Neuron (in vitro differentiated cells): ENCODE measurements around the gene CAPN5.
A peak's percentile ranks its signal among the peaks of the same experiment; 100 is the strongest.
"Not testable (repeated sequence)": the region's sequence is repeated elsewhere in the genome, so short reads cannot be mapped to it uniquely, and the experiment has no call there.

ENCODE experiments used
- H2AFZ ChIP-seq: one replicate; pipeline ENCODE4 v1.6.1; 2013; ENCODE audit warnings: low read depth, mild to moderate bottlenecking, inconsistent platforms, low read length, moderate library complexity
- H3K27me3 ChIP-seq: one replicate; pipeline ENCODE4 v1.6.1; 2013; ENCODE audit warnings: low read length; ENCODE audit not compliant: insufficient read depth
- H3K36me3 ChIP-seq: one replicate; pipeline ENCODE4 v1.6.1; 2013; ENCODE audit warnings: low read length; ENCODE audit not compliant: insufficient read depth
- H3K4me1 ChIP-seq: one replicate; pipeline ENCODE4 v1.6.1; 2013; ENCODE audit warnings: low read length; ENCODE audit not compliant: insufficient read depth
- H3K4me3 ChIP-seq: 2 replicates; pipeline ENCODE4 v1.5.1; 2013; ENCODE audit warnings: mild to moderate bottlenecking, low read length, moderate library complexity
- H3K9me3 ChIP-seq: one replicate; pipeline ENCODE4 v1.6.1; 2013; ENCODE audit warnings: low read length

Gene CAPN5

DNA sequence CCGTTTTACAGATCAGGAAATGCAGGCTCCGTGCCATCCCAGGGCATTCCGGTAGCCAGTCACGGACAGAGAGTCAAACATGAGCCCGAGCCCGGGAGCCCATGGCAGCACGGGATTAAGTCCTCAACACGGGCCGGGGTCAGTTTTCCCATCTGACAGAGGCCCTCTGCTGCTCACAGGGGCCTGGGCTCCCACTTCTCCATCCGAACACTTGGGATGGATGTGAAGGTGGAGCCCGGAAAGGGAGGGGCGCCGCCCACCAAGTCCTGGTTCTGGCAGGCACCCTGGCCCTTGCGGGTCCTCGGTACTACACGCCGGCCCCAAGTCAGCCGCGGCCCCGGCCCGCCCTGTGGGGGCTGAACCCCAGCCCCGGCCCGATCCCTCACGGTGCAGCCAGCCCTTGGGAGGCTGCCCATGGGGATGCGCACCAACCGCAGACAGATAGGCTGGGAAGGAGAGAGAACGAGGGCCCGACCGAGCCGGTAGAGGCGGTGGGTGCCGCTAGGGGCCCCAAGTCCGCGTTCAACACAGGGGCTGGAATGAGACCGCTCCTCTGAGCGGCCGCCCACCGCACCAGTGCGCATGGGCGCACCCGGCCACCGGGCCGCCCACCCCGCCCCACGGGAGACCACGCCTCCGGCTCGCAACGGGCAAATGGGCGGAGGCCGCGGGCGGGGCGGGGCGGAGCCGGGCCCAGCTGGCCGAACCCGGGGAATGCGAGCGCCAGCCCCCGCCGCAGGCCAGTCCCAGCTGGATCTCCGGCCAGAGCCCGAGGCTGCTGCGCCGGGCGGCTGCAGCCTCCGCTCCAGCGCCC is at the start of gene CAPN5:
Gene CAPN5, plus strand, starts transcription at position 743 of the 814 bp plus-strand sequence. CDS start 17,916 bp downstream, outside the sequence.
- no peaks in the 10 kb centered on the region for H3K36me3 ChIP-seq
- peak within 1 kb of the TSS; percentile 89 for H2AFZ ChIP-seq
- H3K4me3 ChIP-seq, result peak within 1 kb of the TSS; percentile 83
- no peaks in the 10 kb centered on the region for H3K9me3 ChIP-seq
- peaks cover 36% of the 10 kb centered on the region for H3K4me1 ChIP-seq
- no peaks in the 10 kb centered on the region for H3K27me3 ChIP-seq

DNA sequence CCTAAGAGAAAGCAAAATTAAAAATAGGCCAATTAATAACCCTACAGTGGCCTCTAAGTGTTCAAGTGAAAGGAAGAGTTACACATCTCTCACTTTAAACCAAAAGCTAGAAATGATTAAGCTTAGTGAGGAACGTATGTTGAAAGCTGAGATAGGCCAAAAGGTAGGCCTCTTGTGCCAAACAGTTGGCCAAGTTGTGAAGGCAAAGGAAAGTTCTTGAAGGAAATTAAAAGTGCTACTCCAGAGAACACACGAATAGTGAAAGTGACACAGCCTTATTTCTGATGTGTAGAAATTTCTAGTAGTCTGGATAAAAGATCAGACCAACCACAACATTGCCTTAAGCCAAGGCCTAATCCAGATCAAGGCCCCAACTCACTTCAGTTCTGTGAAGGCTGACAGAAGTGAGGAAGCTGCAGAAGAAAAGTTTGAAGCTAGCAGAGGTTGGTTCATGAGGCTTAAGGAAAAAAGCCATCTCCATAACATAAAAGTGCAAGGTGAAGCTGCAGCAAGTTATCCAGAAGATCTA is 48.3 kb upstream of the CAPN5 start:
- not testable (repeated sequence) for H3K4me3 ChIP-seq, H3K9me3 ChIP-seq, H2AFZ ChIP-seq, H3K4me1 ChIP-seq, H3K27me3 ChIP-seq
- peaks cover 59% of the 10 kb centered on the region for H3K36me3 ChIP-seq

DNA sequence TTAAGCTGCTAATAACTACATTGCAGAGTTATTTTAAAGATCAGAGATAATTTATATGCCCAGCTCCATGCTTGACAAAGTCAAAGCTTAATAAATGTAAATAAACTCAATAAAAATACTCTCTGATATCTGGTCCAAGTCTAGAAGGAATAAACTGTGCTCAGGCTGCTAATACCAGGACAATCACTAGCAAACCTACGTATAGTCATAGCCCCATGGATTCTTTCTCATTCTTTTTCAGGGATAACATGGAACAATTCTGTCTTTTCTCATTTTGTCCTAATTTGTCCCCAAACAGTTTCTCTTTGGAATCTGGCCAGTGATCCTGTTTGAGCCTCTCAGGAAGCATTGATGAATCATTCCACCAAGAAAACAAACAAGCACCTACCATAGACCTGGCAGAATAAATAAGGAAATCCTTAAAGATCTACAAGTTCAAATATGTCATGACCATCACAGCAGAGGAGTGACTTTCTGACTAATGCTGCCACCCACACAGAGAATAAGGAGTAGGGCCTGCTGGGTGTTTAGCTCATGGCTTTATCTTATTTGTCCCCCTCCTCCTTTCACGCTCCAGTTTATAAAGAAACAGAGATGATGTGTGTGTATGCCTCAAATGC is 46.7 kb upstream of the CAPN5 start:
- H3K36me3 ChIP-seq, result peaks cover 52% of the 10 kb centered on the region
- H3K27me3 ChIP-seq, result no peaks in the 10 kb centered on the region
- no peak overlapping the region for H3K4me3 ChIP-seq
- H2AFZ ChIP-seq, result no peak overlapping the region
- no peaks in the 10 kb centered on the region for H3K4me1 ChIP-seq
- no peaks in the 10 kb centered on the region for H3K9me3 ChIP-seq

DNA sequence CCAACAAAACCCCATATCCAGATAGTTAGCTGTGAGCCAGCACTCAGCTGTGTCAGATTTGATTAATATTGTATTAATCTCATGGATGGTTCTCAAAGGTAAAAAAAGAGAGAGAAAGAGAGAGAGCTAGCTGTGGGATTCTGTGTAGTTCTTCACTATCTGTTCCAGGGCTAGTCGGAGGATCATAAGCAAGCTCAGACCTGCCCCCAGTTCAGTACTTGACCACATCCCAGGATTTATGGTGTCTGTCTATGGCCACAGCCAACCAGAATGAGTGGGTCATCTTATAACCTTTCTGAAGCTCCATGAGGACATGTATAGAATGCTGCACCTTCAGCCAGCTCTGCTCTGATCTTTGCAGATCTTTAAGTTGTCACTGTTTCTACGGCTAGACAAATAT is 46.0 kb upstream of the CAPN5 start:
- no peaks in the 10 kb centered on the region for H3K4me1 ChIP-seq
- H3K9me3 ChIP-seq, result no peaks in the 10 kb centered on the region
- H3K4me3 ChIP-seq, result no peak overlapping the region
- no peak overlapping the region for H2AFZ ChIP-seq
- no peaks in the 10 kb centered on the region for H3K27me3 ChIP-seq
- peaks cover 48% of the 10 kb centered on the region for H3K36me3 ChIP-seq

DNA sequence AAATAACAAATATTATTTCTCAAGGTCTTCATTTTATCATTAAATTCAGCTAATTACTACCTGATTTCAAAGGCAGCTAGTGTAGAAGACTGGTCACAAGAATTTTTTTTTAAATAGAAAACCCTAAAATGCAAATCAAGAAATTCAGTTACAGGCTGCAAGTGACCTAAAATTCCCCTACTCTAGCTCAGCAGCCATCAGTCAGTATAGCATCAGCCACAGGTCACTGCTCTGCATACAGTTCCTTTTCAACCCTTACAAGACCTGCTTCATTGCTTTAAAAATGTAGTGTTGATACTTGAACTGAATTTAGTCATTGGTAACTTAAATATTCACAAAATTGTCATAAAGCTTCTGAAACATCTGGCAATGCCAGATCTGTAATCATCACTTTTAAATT is 42.0 kb upstream of the CAPN5 start:
- Histone ChIP-seq H2AFZ (no peak overlapping the region), H3K9me3 (no peaks in the 10 kb centered on the region), H3K4me3 (no peak overlapping the region), H3K4me1 (no peaks in the 10 kb centered on the region), H3K27me3 (no peaks in the 10 kb centered on the region), H3K36me3 (peaks cover 22% of the 10 kb centered on the region)

DNA sequence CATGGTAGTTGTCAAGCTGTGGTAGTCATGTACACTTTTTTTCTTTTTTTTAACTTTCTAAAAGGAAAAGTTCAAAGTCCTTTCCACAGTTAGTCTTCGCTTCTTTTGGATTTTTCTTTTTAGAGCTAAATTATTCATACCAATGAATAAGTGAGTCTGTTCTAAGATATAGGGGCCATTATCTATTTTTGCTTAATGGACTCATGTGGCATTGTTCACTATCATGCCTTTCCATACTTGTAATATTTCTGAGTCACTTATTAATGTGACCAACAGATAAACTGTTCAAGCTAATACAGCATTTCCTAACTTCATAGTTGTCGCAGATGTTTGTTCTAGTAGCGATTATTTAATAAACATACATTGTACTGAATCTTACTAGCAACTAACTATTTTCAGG is 40.5 kb upstream of the CAPN5 start:
- Histone ChIP-seq H2AFZ (no peak overlapping the region), H3K4me3 (no peak overlapping the region), H3K9me3 (no peaks in the 10 kb centered on the region), H3K4me1 (no peaks in the 10 kb centered on the region), H3K27me3 (no peaks in the 10 kb centered on the region), H3K36me3 (peaks cover 11% of the 10 kb centered on the region)

DNA sequence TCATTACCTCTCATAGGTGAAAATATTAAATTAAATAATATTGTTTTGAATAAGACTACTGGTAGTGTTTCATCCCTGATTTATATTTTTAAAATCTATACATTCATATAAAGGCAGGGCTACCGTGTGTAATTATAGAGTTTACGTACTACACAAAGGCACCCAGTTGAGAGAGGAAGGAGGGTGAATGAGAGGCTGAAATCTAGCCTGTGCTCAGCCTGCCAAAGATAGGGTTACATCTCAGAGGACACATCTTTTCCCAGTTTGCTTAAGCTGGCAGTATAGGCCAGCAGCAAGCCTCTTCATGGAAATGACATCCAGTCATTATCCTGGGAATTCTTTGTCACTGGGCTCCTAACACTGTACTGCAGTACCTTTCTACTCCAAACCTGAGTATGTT is 40.0 kb upstream of the CAPN5 start:
- Histone ChIP-seq H3K9me3 (no peaks in the 10 kb centered on the region), H2AFZ (no peak overlapping the region), H3K27me3 (no peaks in the 10 kb centered on the region), H3K4me3 (no peak overlapping the region), H3K4me1 (no peaks in the 10 kb centered on the region), H3K36me3 (peaks cover 7% of the 10 kb centered on the region)

DNA sequence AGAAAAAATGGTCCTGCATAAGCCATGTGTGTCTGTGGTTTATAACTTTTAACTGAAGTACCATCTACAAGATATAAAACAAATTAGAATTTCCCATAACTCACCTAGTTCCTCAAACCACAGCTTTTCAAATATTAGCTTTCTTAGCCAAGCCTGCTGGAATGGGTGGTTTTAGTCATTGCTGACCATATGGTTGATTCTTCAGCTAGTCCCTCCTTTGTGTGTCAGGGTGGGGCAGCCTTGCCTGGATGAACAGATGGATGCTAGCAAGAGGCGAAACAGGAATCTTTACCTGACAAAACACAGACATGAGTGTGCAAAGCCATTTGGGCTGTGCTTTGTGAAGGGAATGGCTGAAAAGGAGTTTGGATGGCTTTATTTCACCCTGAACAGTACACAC is 39.5 kb upstream of the CAPN5 start:
- Histone ChIP-seq H3K36me3 (peaks cover 4% of the 10 kb centered on the region), H2AFZ (no peak overlapping the region), H3K9me3 (no peaks in the 10 kb centered on the region), H3K4me3 (no peak overlapping the region), H3K4me1 (no peaks in the 10 kb centered on the region), H3K27me3 (no peaks in the 10 kb centered on the region)

DNA sequence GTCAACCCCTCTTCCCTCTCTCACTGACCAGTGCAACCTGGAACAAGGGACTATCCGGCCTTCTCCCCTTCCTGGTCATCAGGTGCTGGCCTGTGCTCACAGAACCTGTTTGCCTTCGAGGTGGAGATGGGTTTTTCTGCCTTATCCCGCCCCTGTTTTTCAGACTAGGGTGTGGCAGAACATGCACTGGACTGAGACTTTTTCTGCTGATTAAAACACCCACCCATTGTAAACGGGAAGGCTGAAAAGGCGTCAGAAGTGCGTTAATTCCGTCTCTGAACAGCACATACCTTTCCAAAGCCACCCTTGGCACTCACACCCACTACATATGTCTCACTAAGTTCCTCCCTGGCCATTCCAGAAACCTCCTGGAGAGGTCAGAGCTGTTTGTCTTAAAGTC is 36.9 kb upstream of the CAPN5 start:
- Histone ChIP-seq H3K27me3 (no peaks in the 10 kb centered on the region), H3K36me3 (no peaks in the 10 kb centered on the region), H2AFZ (no peak overlapping the region), H3K4me3 (no peak overlapping the region), H3K9me3 (no peaks in the 10 kb centered on the region), H3K4me1 (no peaks in the 10 kb centered on the region)

DNA sequence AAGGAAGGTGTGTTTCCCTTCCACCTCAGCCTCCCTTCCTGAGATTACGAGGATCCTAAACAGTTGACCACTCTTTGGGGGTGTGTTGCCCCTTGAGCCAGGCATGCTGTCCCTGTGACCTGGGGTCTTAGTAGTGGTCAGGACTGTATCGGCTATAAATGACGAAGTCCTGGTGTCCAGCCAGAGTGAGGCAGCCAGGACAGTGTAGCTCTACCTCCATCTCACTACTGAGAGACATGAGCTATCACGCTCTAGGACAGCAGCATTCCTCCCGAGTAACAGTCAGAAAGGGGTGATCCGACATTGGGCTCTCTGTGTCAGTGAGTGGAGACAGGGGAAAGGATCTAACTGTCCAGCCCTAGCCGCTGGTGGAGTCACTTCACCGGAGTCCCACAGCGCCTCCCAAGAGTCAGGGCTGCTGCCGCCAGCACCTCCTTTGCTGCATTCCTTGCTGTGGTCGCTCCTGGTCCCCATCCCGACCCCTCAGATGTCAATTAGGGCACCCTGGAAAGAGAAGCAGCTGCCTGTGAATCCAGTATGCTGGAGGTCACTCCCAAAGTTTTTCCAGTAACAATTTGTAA is 35.8 kb upstream of the CAPN5 start:
- no peak overlapping the region for H2AFZ ChIP-seq
- H3K4me3 ChIP-seq, result no peak overlapping the region
- H3K9me3 ChIP-seq, result no peaks in the 10 kb centered on the region
- H3K4me1 ChIP-seq, result no peaks in the 10 kb centered on the region
- no peaks in the 10 kb centered on the region for H3K36me3 ChIP-seq
- no peaks in the 10 kb centered on the region for H3K27me3 ChIP-seq

DNA sequence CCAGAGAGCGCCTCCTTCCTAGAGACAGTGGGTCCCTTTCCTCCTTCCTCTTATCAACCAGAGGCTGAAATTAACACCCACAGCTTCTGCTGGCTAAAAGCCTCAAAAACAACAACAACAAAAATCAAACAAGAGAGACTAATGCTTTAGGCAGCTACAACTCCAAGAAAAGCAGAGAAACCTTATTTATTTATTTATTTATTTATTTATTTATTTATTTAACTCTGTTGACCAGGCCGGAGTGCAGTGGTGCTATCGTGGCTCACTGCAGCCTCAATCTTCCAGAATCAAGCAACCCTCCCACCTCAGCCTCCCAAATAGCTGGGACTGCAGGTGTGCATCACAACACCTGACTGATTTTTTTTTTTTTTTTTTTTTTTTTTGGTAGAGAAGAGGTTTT is 35.2 kb upstream of the CAPN5 start:
- Histone ChIP-seq H2AFZ (no peak overlapping the region), H3K27me3 (no peaks in the 10 kb centered on the region), H3K9me3 (no peaks in the 10 kb centered on the region), H3K4me3 (no peak overlapping the region), H3K4me1 (no peaks in the 10 kb centered on the region), H3K36me3 (no peaks in the 10 kb centered on the region)

DNA sequence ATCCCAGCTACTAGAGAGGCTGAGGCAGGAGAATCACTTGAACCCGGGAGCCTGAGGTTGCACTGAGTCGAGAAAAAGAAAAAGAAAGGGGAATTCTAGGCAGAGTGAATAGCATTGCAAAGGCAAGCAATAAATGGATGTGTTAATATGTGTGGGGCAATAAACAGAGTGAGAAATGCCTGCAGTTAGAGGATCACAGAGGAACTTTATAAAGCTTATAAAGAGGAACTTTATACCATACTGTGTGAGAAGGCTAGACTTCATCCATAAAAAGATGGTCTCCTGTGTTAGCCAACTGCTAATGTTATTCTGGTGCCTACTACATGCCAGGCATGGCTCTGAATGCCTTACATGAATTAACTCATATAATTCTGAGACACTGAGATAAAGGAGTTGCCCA is 31.7 kb upstream of the CAPN5 start:
- Histone ChIP-seq H2AFZ (no peak overlapping the region), H3K9me3 (peaks cover 7% of the 10 kb centered on the region), H3K36me3 (no peaks in the 10 kb centered on the region), H3K4me1 (no peaks in the 10 kb centered on the region), H3K27me3 (peaks cover 12% of the 10 kb centered on the region), H3K4me3 (no peak overlapping the region)

DNA sequence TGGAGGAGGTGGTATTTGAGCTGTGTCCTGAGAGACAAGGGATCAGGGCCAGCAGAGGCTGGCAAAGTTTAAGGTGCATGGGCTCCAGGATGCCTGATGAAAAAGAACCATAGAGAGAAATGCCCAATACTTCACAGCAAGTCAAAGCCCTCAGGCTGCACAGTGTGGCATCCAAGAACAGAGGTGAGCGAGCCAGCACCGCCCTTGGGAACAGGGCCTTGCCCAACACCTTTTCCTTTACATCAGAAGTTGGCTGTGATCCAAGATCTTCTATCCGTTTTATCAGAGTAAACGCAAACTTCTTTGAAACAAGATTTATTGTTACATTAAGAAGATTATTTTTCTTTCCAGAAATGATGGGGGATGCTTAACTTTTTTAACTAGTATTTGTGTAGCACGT is 31.2 kb upstream of the CAPN5 start:
- Histone ChIP-seq H3K9me3 (peaks cover 10% of the 10 kb centered on the region), H3K36me3 (no peaks in the 10 kb centered on the region), H3K27me3 (peaks cover 12% of the 10 kb centered on the region)

More for the DNA sequence above, 31.2 kb upstream of the CAPN5 start:
- Histone ChIP-seq H3K4me3 (no peak overlapping the region), H3K4me1 (no peaks in the 10 kb centered on the region), H2AFZ (no peak overlapping the region)
